HG02763 (cell line): ENCODE measurements around the gene EIF3M.
A peak's percentile ranks its signal among the peaks of the same experiment; 100 is the strongest.

ENCODE experiments used
- ATAC-seq: cut with Tn5 transposase; IDR thresholded peaks from one replicate; pipeline ENCODE4 v1.9.1; 2021; ENCODE audit warnings: mild to moderate bottlenecking, moderate library complexity; ENCODE audit not compliant: unreplicated experiment

EIF3M gene

DNA sequence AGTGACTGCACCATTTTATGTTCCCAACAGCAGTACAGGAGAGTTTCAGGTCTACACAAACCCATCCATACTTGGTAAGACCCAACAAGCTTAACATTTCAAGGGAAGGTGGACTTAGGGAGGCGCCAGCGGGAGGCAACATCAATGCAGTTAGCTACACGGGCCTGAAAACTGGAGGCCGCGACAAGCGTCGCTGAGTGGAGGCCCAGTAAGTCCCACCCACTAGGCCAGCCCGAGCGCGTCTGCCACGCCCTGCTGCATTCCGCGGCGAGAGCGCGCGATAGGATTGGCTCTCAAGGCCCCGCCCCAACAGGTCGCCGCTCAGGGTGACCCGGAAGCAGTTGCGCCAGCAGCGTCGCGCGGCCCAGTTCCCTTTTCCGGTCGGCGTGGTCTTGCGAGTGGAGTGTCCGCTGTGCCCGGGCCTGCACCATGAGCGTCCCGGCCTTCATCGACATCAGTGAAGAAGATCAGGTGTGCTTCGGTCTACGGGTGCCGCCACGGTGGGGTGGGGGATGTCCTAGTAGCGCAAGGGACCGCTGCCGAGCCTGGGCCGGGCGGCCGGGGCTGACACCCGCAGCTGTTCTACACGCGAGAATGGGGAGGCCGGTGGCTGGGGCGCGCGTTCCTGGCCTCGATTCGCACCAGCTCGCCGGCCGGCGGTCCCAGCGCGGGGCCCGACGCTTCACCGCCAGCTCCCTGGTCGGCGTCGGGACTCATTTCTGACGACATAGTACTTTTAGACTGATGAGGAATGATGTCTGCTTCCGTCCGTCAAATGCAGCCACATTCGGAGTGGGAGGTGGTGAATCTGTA, at the start of gene EIF3M:
TSS of gene EIF3M (plus strand) at position 373 of the 813 bp plus-strand sequence. CDS start at position 430, 57 bp downstream.
- ATAC-seq: peak; percentile 98

DNA sequence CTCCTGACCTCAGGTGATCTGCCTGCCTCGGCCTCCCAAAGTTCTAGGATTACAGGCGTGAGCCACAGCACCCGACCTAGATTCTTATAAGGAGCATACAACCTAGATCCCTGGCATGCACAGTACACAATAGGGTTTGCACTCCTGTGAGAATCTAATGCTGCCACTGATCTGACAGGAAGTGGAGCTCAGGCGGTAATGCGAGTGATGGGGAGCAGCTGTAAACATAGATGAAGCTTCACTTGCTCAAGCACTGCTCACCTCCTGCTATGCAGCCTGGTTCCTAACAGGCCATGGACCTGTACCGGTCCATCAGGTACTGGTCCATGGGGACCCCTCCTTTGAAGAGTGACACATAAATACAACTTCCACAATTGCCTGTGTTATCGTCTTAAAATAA, 44.8 kb upstream of the EIF3M start:
- ATAC-seq: no peak

DNA sequence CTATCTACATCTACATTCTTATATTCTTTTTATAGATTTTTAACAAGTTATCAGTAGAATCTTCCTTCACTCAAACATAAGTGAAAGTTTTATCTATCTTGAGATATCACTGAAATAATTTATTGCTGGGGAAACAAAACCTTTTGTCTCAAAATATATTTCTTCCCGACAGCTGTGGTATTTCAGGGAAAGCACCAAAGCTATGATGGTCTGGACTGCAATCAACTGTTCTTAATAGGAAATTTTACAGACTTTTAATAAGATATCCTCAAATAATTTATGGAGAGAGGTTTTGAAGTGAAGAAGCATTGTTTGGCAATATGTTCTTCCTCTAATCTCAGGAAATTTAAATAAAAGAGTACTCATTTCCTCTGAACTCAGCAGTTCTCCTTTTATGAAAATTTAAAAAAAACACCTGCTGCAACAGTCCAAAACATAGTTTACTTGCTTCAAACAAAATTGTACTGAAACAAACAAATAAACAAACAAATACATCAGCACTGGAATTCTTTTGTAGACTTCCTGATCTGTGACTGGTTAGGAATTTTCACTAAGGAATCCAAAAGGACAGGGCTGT, 33.9 kb upstream of the EIF3M start:
- ATAC-seq: no peak

DNA sequence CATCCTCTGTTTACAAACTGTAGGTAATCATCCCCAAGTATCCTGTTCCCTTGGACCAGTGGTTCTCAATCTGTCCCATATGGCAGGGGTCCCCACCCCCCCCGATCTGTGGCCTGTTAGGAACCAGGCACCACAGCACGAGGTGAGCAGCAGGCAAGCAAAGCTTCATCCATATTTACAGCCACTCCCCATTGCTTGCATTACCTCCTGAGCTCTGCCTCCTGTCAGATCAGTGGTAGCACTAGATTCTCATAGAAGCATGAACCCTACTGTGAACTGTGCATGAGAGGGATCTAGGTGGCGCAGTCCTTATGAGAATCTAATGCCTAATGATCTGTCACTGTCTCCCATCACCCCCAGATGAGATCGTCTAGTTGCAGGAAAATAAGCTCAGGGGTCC, 33.4 kb upstream of the EIF3M start:
- ATAC-seq: no peak

DNA sequence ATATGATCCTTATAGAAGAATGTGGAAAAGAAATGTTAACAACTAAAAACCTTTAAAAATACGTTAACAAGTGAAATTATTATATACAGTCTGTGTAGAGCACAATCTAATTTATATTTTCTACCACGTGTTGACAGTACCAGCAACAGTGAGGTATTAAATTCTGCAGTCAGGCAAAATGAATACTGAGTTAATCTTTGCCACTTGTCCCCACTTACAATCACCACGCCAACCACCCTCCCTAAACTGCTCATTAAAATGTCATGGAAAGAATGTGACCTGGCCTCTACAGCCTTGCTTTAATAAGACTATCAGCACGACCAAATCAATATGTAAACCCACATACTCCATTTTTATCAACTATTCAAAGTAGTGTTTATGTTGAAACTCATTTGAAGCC, 28.5 kb upstream of the EIF3M start:
- no peak for ATAC-seq

DNA sequence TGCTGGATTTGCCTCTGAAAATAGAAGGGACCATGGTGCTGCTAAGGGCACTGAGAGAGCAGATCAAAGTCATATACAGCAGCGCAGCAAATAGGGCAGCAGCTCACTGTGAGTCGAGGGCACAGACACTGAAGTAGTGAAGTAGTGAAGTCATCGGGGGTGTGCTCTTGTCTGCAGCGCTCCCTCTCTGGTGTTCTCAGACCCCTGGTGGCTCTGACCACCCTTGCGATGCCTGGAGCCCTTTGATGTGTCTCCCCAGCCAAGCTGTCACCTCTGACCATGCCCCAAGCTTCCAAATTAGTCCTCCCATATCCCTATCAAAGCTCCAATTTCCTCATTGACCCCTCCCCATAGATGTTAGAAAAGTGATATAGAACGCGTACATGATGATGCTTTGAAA, 27.7 kb upstream of the EIF3M start:
- ATAC-seq: no peak

DNA sequence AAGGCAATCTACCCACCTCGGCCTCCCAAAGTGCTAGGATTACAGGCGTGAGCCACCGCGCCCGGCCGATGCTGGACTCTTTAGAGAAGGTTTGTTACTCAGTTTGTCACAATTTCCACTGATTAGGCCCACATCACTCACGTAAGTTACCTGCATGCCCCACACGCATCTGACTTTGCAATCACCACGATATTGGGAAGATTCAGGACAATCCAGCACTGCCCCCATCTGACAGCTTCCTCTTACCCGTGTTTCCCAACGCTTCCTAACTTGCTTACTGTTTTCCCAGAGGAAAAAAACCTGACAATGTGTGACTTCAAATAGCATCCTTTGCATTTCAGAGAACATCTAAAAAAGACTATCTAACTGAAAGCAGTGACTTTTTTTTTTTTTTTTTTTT, 21.8 kb upstream of the EIF3M start:
- ATAC-seq: no peak

DNA sequence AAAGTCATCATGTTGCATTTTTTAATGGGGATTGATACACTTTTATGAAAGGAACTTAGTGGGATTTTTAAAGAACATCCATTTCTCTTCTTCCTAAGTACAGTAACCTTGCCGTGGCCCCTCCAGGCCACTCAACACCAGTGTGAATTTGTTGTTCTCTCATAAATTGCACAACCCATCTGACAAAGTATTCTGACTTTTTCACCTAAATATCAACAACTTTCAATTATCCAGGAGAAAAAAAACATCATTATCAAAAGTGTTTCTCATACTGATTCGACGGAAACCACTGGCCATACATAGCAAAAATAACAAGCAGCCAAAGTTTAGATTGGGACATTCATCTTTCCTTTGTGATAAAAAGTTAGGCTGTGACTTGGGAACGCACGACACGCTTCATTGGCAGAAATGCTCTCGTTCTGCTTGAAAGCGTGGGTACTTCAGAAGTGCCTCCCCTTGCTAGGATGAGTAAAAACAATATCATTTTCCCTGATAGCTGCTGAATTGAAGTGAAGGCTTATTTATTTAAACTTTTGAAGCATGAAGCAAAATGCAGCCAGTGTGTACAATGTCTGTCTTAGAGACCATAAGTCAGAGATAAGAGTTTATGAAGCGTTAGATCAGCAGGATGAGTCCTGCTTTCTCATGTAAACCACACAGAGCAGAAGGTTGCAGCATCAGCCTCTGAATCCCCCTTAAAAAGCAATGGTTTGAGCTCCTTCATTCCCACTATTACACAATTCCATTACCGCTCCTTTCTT, 20.6 kb upstream of the EIF3M start:
- ATAC-seq: no peak

DNA sequence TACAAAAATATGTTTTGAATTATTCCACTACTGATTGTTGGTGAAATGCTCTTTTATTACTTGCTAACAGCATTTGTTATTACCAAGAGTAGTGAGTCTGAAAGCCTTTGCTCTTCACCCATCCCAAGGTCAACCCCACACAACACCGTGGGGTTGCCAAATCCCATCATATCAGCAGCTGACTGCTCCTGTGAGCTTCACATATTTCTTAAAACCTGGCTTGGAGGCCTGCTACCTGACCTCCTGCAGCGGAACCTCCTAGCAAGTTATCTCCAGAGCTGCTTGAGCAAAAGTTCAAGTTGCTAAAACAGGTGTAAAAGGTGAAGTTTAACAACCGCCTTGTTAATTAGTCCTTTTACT, 20.1 kb upstream of the EIF3M start:
- ATAC-seq: no peak

DNA sequence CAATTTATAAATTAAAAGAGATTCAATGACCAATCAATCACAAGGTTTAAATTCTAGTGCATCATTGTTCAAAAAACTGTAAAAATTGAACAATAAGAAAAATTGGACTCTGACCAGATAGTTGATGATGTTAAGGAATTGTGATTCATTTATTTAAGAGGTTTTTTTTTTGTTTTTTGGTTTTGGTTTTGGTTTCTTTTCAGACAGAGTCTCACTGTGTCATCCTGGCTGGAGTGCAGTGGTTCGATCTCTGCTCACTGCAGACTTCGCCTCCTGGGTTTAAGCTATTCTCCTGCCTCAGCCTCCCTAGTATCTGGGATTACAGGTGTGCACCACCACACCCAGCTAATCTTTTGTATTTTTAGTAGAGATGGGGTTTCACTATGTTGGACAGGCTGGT, 17.1 kb upstream of the EIF3M start:
- no peak for ATAC-seq

DNA sequence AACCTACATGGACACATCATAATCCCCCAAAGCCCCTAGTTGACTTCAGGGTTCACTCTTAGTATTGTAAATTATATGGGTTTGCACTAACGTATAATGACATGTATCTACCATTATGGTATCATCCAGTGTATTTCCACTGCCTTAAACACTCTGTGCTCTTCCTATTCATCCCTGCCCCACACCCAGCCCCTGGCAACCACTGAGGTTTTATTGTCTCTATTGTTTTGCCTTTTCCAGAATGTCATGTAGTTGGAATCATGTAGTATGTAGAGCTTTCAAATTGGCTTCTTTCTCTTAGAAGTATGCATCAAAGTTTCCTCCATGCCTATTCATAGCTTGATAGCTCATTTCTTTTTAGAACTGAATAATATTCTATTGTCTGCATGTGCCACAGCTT, 16.5 kb upstream of the EIF3M start:
- ATAC-seq: no peak

DNA sequence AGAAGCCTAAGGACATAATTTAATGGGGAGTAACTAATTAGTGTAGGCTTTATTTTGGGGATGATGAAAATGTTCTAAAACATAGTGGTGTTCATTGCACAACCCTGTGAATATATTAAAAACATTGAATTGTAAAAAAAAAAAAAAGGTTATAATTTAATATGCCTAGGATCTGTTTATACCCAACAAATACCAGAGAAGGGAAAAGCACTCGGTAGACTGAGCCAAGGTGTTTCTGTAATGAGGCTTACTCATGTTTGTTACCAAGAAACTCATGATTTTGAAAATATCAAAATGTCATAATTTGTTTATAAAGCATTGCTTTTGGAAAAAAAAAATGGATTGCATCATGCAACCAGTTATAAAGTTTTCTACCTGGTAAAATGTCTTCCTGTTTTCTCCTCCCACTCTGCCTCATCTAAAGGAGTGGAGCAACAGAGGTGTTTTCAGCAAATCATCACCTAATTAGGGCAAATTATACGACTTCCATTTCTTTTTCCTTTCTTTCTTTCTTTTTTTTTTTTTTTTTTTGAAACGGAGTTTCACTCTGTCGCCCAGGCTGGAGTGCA, 14.2 kb upstream of the EIF3M start:
- no peak for ATAC-seq

DNA sequence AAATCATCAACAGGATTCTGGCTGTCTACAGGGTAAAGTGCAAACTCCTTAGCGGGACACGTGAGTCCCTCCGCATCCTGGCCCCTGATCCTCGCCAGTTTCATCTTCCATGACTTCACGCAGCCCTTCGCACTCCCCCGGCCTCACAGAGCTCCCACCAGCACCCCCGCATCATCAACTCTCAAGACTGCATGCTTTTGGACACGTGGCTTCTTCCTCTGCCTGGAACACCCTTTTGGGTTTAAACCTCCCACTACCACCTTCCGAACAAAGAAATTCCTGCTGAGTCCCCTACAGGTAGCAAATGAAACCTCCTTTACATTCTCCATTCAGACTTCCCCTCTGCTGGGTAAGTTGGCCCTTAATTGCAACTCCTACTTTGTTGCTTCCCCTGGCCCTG, 12.6 kb upstream of the EIF3M start:
- ATAC-seq: no peak

DNA sequence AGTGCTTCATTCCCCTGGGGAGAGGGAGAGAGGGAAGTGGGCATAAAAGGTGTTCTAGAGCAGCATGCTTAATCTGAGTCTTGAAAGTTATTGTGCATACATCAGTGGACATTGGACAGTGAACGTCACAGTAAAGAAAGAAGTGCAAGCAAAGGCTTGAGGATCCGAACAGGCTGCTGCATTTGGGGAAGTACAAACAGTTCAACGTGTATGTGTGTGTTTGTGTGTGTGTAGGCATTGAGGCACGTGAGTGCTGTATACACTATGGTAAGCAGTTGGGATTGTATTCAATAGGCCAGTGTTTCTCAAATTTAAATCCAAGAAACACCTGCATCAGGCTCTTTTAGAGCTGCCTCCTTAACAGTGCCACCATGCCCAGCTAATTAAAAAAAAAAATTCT, 10.4 kb upstream of the EIF3M start:
- no peak for ATAC-seq

DNA sequence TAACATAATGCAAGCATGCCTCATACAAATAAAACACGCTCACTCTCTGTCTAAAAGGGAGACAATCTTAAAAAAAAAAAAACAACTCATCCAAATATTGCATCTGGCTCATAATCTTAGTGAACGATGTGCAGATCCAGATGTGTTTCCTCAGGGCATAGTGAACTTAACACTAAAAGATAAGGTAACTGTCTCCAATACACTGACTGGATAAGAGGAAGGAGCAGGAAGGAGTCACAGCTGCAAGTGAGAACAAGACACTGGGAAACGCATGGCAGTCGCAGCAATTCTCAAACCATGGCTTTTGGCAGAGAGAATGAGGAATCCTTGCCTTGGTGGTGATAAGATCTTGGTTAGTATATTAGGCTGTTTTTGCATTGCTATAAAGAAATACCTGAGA, 9.2 kb upstream of the EIF3M start:
- no peak for ATAC-seq

DNA sequence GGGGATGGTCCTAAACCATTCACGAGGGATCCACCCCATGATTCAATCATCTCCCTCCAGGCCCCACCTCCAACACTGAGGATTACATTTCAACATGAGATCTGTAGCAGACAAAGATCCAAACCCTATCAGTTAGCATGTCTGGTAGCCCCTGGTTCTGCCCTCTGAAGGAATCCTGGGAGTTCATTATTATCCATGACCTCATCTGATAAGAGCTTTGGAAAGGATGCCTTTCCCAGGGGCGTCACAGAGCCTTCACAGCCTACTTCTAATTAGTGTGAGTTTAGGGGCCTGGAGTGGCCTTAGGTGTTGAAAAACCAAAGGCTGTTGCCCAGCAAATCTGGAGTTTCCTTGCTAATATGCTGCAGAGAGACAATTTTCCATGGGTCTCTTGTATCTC, 8.6 kb upstream of the EIF3M start:
- ATAC-seq: no peak

DNA sequence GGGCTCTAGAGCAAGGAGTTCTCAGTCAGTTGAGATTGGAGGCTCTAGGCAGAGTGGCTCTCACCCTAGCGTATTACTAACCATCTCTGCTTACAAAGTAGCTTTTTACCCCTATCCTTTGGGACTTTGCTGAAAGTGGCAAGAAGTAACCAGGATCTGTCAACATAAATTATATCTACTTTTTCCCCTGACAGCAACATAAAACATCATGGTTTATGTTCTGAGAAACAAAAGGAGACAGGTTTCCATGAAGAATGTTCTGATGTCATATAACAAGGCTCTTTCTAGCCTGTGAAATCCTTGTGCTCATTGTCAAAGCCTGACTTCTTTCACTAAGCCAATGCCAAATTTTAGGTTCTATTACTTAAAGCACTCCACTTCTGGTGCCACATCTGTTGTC, 7.2 kb upstream of the EIF3M start:
- ATAC-seq: no peak

DNA sequence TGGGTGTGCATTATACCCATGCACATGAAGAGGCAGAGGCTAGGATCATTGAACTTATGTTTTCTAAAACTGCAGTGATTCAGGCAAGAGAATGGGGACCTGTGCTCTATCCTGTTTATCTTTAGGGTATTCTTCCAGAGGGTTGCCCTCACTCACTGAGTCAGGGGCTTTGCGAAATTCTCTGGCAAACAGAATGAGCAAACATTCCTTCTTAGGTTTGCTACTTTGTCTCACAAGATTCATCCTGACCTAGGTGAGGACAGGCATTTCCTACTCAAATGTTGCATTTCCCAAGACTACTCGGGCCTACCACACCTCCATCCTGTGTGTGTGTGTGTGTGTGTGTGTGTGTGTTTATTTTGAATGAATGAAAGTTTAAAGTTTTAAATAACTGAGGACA, 2.7 kb upstream of the EIF3M start:
- ATAC-seq: no peak

DNA sequence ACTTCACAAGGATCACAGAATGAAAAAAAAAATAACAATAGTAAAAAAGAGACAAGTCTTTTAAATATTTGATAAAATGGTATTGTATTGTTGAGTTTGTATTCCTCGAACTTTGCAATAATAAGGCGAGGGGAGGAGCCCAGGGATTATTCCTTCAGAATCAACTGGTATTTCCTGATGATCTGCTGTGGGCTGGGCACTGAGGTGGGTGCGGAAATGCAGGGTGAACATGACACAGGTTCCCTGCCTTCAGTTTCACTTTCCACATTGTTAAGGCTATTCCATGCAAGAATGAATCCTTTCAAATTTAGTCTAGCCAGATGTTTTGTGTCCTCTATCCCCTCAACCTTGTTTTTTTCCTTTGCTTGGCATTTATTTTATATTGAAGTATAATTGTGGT, 2.1 kb upstream of the EIF3M start:
- ATAC-seq: no peak

DNA sequence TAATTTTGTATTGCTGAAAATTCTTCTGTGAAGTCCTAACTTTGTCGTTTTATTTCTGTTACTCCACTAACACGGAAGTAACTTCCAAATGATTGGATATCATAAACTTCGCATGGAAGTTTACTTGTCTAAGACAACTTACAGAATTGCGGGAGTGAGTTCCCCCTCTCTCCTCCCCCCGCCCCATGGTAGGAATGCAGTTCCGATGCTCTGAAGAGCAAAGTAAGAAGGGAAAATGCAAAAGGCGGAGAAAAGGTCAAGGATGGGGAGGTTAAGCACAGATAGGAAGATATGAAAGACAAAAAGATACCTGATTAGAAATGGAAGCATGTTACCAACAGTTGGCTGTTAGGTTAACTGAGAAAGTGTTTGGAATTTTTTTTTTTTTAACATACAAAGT, 1.3 kb downstream of the EIF3M start:
- ATAC-seq: no peak

DNA sequence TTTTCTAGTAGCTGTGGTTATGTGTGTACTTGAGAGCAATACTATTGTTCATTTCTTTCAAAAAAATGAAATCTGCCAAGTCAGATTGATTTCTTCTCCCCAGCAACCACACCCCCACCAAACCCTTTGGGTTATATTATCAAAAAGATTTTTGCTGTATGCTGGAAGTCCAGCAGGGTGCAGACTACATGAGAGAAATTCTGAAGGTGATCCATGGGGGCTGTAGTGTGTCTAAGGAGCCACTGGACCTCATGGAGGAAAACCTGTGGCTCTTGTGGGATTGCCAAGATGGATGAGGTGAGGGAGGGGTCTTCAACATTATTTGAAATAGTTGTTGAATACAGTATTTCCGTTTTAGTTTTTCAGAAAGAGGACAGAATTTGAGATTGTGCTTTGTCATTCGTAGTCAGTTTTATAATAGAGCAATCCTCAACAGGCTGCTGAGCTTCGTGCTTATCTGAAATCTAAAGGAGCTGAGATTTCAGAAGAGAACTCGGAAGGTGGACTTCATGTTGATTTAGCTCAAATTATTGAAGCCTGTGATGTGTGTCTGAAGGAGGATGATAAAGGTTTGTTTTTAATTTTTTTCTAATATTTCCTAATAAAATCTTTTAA, 3.1 kb downstream of the EIF3M start:
- ATAC-seq: no peak
